CD8-positive, alpha-beta memory T cell (primary cell): ENCODE results near the gene CAV1. TPM values are rescaled to one million over a fixed set of nuclear protein-coding genes. Genes with fewer than 3 reads are reported as not detected.

Experiments used
- CTCF ChIA-PET: fragments of 350-600 bp; sonication (Branson Sonifier 250); formaldehyde crosslinking; loops from one replicate; lab custom pipeline; 2021; ENCODE audit warnings: antibody characterized with exemption; lab: Charles Lee
- POLR2A ChIA-PET: fragments of 350-600 bp; sonication (Branson Sonifier 250); formaldehyde crosslinking; loops from one replicate; lab custom pipeline; 2021; ENCODE audit warnings: antibody characterized with exemption; lab: Charles Lee
- DNase-seq, 5 donors: peaks; one replicate each; pipeline versions ENCODE4 v3.0.0 to v3.0.0-alpha.2; 2020 to 2022; ENCODE audit warnings: mixed read lengths in 1 of 5
- H3K27ac ChIP-seq: one replicate; pipeline ENCODE4 v1.7.0; 2013; ENCODE audit warnings: low read depth, mild to moderate bottlenecking, low read length, moderate library complexity
- H3K27me3 ChIP-seq: 2 replicates; pipeline ENCODE4 v1.7.0; 2013; ENCODE audit warnings: low read length, mild to moderate bottlenecking; ENCODE audit not compliant: insufficient read depth, poor library complexity, severe bottlenecking
- H3K36me3 ChIP-seq: 2 replicates; pipeline ENCODE4 v1.7.0; 2013; ENCODE audit warnings: mild to moderate bottlenecking, low read length, moderate library complexity; ENCODE audit not compliant: insufficient read depth
- H3K4me1 ChIP-seq: 2 replicates; pipeline ENCODE4 v1.7.0; 2013; ENCODE audit warnings: mild to moderate bottlenecking, low read length, moderate library complexity; ENCODE audit not compliant: insufficient read depth
- H3K4me3 ChIP-seq: 2 replicates; pipeline ENCODE4 v1.7.0; 2013; ENCODE audit warnings: mild to moderate bottlenecking, low read length
- H3K9me3 ChIP-seq: 2 replicates; pipeline ENCODE4 v1.7.0; 2013; ENCODE audit warnings: mild to moderate bottlenecking, low read length
- H3K27ac Mint-ChIP-seq, 8 donors: one replicate each; pipeline ENCODE4 v1.8.0; 2020 to 2021; ENCODE audit warnings: mixed read lengths in 8 of 8, mild to moderate bottlenecking in 6 of 8, inconsistent platforms in 3 of 8, moderate library complexity in 3 of 8
- H3K27me3 Mint-ChIP-seq, 2 donors: one replicate each; pipeline ENCODE4 v1.8.0; 2020 to 2021; ENCODE audit warnings: mixed read lengths in 2 of 2, mild to moderate bottlenecking in 1 of 2, moderate library complexity in 1 of 2
- H3K36me3 Mint-ChIP-seq, 3 donors: one replicate each; pipeline ENCODE4 v1.8.0; 2020 to 2021; ENCODE audit warnings: mixed read lengths in 3 of 3, inconsistent platforms in 1 of 3, mild to moderate bottlenecking in 1 of 3
- H3K4me1 Mint-ChIP-seq, 3 donors: one replicate each; pipeline ENCODE4 v1.8.0; 2020 to 2021; ENCODE audit warnings: mixed read lengths in 3 of 3, inconsistent platforms in 1 of 3, mild to moderate bottlenecking in 1 of 3
- H3K4me3 Mint-ChIP-seq, 7 donors: one replicate each; pipeline ENCODE4 v1.8.0; 2020 to 2021; ENCODE audit warnings: mixed read lengths in 7 of 7, mild to moderate bottlenecking in 6 of 7, moderate library complexity in 4 of 7, inconsistent platforms in 2 of 7
- H3K9me3 Mint-ChIP-seq, 5 donors: one replicate each; pipeline ENCODE4 v1.8.0; 2020 to 2022; ENCODE audit warnings: mixed read lengths in 5 of 5, mild to moderate bottlenecking in 3 of 5, moderate library complexity in 2 of 5, inconsistent platforms in 1 of 5
- polyA plus RNA-seq: library from polyadenylated mRNA; unstranded; fragments of 300-500 nt; fragmentation: Illumina TruSeq; gene quantifications from one replicate; pipeline ENCODE4 v1.2.3, GENCODE V29; 2021
- total RNA-seq, 2 experiments: library from RNA; stranded (reverse); gene quantifications; one replicate each; pipeline ENCODE4 v1.2.3, GENCODE V29; 2021

Gene CAV1
- total and polyA plus RNA-seq, 3 experiments from 2014 or later = 2.3 to 2.5 TPM; not detected in 1

- H3K4me1 Mint-ChIP-seq = peaks cover 13 to 29% (median 25%) of the 10 kb centered on the region in 3 donors
- H3K9me3 Mint-ChIP-seq = no peaks in the 10 kb centered on the region
- Histone ChIP-seq H3K27ac (no peak overlapping the region), H3K9me3 (no peaks in the 10 kb centered on the region), H3K4me1 (peaks cover under 1% of the 10 kb centered on the region), H3K36me3 (no peaks in the 10 kb centered on the region), H3K4me3 (no peak overlapping the region), H3K27me3 (peaks cover 3% of the 10 kb centered on the region)
- POLR2A ChIA-PET = no interaction called here
- DNase-seq = no peak
- H3K4me3 Mint-ChIP-seq = no peak overlapping the region
- H3K27me3 Mint-ChIP-seq = peaks cover 9 to 23% of the 10 kb centered on the region in 2 donors
- no peaks in the 10 kb centered on the region for H3K36me3 Mint-ChIP-seq
- H3K27ac Mint-ChIP-seq = peak overlapping the region in 1 of 8 donors; percentile 64
- CTCF ChIA-PET = interaction anchor here (1.1 to 2.3 kb wide), 3 partner anchors 62 to 332 kb away, joined by 3 to 7 read pairs (median 4); no protein-coding TSS in a partner anchor
These were observed 63.4 kb downstream of the CAV1 start for GRCh38 chr7:116588225-116588624.

- Histone ChIP-seq H3K9me3 (no peaks in the 10 kb centered on the region), H3K4me3 (no peak overlapping the region), H3K27me3 (peaks cover 3% of the 10 kb centered on the region), H3K27ac (no peak overlapping the region), H3K4me1 (no peaks in the 10 kb centered on the region), H3K36me3 (no peaks in the 10 kb centered on the region)
- peak in 2 of 5 donors; percentile 21 to 28 for DNase-seq
- H3K4me3 Mint-ChIP-seq = no peak overlapping the region
- CTCF ChIA-PET = interaction anchor here (0.6 to 2.3 kb wide), 11 partner anchors 12 to 416 kb away, joined by 3 to 9 read pairs (median 3); no protein-coding TSS in a partner anchor
- no peaks in the 10 kb centered on the region for H3K9me3 Mint-ChIP-seq
- peaks cover 11 to 22% (median 18%) of the 10 kb centered on the region in 3 donors for H3K4me1 Mint-ChIP-seq
- no peak overlapping the region for H3K27ac Mint-ChIP-seq
- H3K27me3 Mint-ChIP-seq = peaks cover 13 to 28% of the 10 kb centered on the region in 2 donors
- H3K36me3 Mint-ChIP-seq = no peaks in the 10 kb centered on the region
- POLR2A ChIA-PET = no interaction called here
These were observed 64.1 kb downstream of the CAV1 start for GRCh38 chr7:116588641-116589594.

GRCh38 chr7:116591202-116592040 lies 66.6 kb downstream of the CAV1 start:
- H3K9me3 Mint-ChIP-seq = no peaks in the 10 kb centered on the region
- H3K27me3 Mint-ChIP-seq = peaks cover 18 to 45% of the 10 kb centered on the region in 2 donors
- ChIA-PET POLR2A (interaction anchor here (0.8 kb wide), 1 partner anchor 65 kb away, joined by 3 read pairs; no protein-coding TSS in a partner anchor), CTCF (interaction anchor here (0.6 to 2.7 kb wide), 17 partner anchors 9 to 425 kb away, joined by 3 to 13 read pairs (median 7); no protein-coding TSS in a partner anchor)
- no peak overlapping the region for H3K27ac ChIP-seq
- H3K27me3 ChIP-seq = peaks cover 3% of the 10 kb centered on the region
- no peaks in the 10 kb centered on the region for H3K36me3 Mint-ChIP-seq
- no peak overlapping the region for H3K27ac Mint-ChIP-seq
- peak in 1 of 5 donors; percentile 3 for DNase-seq
- no peak overlapping the region for H3K4me3 ChIP-seq
- no peaks in the 10 kb centered on the region for H3K9me3 ChIP-seq
- H3K36me3 ChIP-seq = no peaks in the 10 kb centered on the region
- peak overlapping the region in 2 of 7 donors; percentile 20 to 36 for H3K4me3 Mint-ChIP-seq
- no peaks in the 10 kb centered on the region for H3K4me1 ChIP-seq
- peaks cover 11 to 20% (median 18%) of the 10 kb centered on the region in 3 donors for H3K4me1 Mint-ChIP-seq

- peak overlapping the region in 1 of 7 donors; percentile 44 for H3K4me3 Mint-ChIP-seq
- ChIA-PET CTCF (interaction anchor here (0.8 to 2.7 kb wide), 15 partner anchors 10 to 426 kb away, joined by 3 to 13 read pairs (median 7); no protein-coding TSS in a partner anchor), POLR2A (interaction anchor here (0.8 kb wide), 1 partner anchor 66 kb away, joined by 3 read pairs; no protein-coding TSS in a partner anchor)
- peaks cover 0 to 3% (median 0%) of the 10 kb centered on the region in 3 donors for H3K36me3 Mint-ChIP-seq
- Histone ChIP-seq H3K27me3 (peaks cover 3% of the 10 kb centered on the region), H3K4me3 (no peak overlapping the region), H3K4me1 (no peaks in the 10 kb centered on the region), H3K9me3 (no peaks in the 10 kb centered on the region), H3K27ac (no peak overlapping the region), H3K36me3 (no peaks in the 10 kb centered on the region)
- DNase-seq = no peak
- no peaks in the 10 kb centered on the region for H3K9me3 Mint-ChIP-seq
- H3K27ac Mint-ChIP-seq = no peak overlapping the region
- peaks cover 11 to 20% (median 18%) of the 10 kb centered on the region in 3 donors for H3K4me1 Mint-ChIP-seq
- peaks cover 18 to 50% of the 10 kb centered on the region in 2 donors for H3K27me3 Mint-ChIP-seq
These were observed 67.2 kb downstream of the CAV1 start for GRCh38 chr7:116592041-116592355.

- H3K4me1 ChIP-seq = no peaks in the 10 kb centered on the region
- no peaks in the 10 kb centered on the region for H3K36me3 ChIP-seq
- Mint-ChIP-seq H3K36me3 (peaks cover 0 to 3% (median 0%) of the 10 kb centered on the region in 3 donors), H3K27me3 (peaks cover 20 to 54% of the 10 kb centered on the region in 2 donors), H3K27ac (peak overlapping the region in 1 of 8 donors; percentile 61), H3K4me3 (peak overlapping the region in 5 of 7 donors; percentile 17 to 56 (median 35)), H3K4me1 (peaks cover 11 to 20% (median 18%) of the 10 kb centered on the region in 3 donors), H3K9me3 (no peaks in the 10 kb centered on the region)
- POLR2A ChIA-PET = interaction anchor here (0.8 kb wide), 1 partner anchor 66 kb away, joined by 3 read pairs; no protein-coding TSS in a partner anchor
- CTCF ChIA-PET = interaction anchor here (0.8 to 2.7 kb wide), 12 partner anchors 10 to 426 kb away, joined by 3 to 13 read pairs (median 7); no protein-coding TSS in a partner anchor
- no peak overlapping the region for H3K27ac ChIP-seq
- H3K27me3 ChIP-seq = peaks cover 3% of the 10 kb centered on the region
- H3K9me3 ChIP-seq = no peaks in the 10 kb centered on the region
- DNase-seq = no peak
- no peak overlapping the region for H3K4me3 ChIP-seq
These were observed 67.6 kb downstream of the CAV1 start for GRCh38 chr7:116592445-116592844.

GRCh38 chr7:116593359-116594075 lies 68.7 kb downstream of the CAV1 start:
- Histone ChIP-seq H3K27ac (no peak overlapping the region), H3K4me3 (no peak overlapping the region), H3K9me3 (no peaks in the 10 kb centered on the region), H3K27me3 (peaks cover 3% of the 10 kb centered on the region), H3K4me1 (no peaks in the 10 kb centered on the region), H3K36me3 (no peaks in the 10 kb centered on the region)
- POLR2A ChIA-PET = no interaction called here
- H3K27ac Mint-ChIP-seq = peak overlapping the region in 1 of 8 donors; percentile 47
- H3K4me1 Mint-ChIP-seq = peaks cover 11 to 16% (median 16%) of the 10 kb centered on the region in 3 donors
- H3K4me3 Mint-ChIP-seq = no peak overlapping the region
- H3K27me3 Mint-ChIP-seq = peaks cover 18 to 60% of the 10 kb centered on the region in 2 donors
- CTCF ChIA-PET = interaction anchor here (1.2 to 1.8 kb wide), 2 partner anchors 12 to 416 kb away, joined by 3 read pairs; no protein-coding TSS in a partner anchor
- DNase-seq = no peak
- H3K9me3 Mint-ChIP-seq = no peaks in the 10 kb centered on the region
- peaks cover 0 to 3% (median 0%) of the 10 kb centered on the region in 3 donors for H3K36me3 Mint-ChIP-seq

- Mint-ChIP-seq H3K9me3 (no peaks in the 10 kb centered on the region), H3K4me1 (peaks cover 6 to 11% (median 11%) of the 10 kb centered on the region in 3 donors), H3K4me3 (no peak overlapping the region), H3K27ac (no peak overlapping the region), H3K36me3 (peaks cover 0 to 3% (median 0%) of the 10 kb centered on the region in 3 donors), H3K27me3 (peaks cover 17 to 55% of the 10 kb centered on the region in 2 donors)
- no peak for DNase-seq
- Histone ChIP-seq H3K27ac (no peak overlapping the region), H3K4me1 (no peaks in the 10 kb centered on the region), H3K36me3 (no peaks in the 10 kb centered on the region), H3K9me3 (no peaks in the 10 kb centered on the region), H3K27me3 (peaks cover 3% of the 10 kb centered on the region), H3K4me3 (no peak overlapping the region)
- ChIA-PET POLR2A (no interaction called here), CTCF (no interaction called here)
These were observed 70.2 kb downstream of the CAV1 start for GRCh38 chr7:116595063-116595462.
